PC-9 (cell line): ENCODE data around the gene PTPRT. TPM values are rescaled to one million over a fixed set of nuclear protein-coding genes. Genes with fewer than 3 reads are reported as not detected.

Experiments
- BruUV-seq: library from RNA; stranded (reverse); fragments of 400-500 nt; replicated peaks from 2 replicates; lab custom pipeline; 2021; lab: Mats Ljungman, UMichigan
- CTCF ChIA-PET: fragments of 300-600 bp; sonication (Branson Sonifier 250); formaldehyde crosslinking; loops from one replicate; lab custom pipeline; 2022; ENCODE audit warnings: antibody characterized with exemption; lab: Charles Lee
- POLR2A ChIA-PET: fragments of 300-600 bp; sonication (Branson Sonifier 250); formaldehyde crosslinking; loops from one replicate; lab custom pipeline; 2022; ENCODE audit warnings: antibody characterized with exemption; ENCODE audit not compliant: unreplicated experiment; lab: Charles Lee
- DNase-seq, 2 experiments: peaks; one replicate each; pipeline versions ENCODE4 v3.0.0 to v3.0.0-alpha.2; 2015 to 2022; ENCODE audit warnings: mixed read lengths in 1 of 2
- H2AFZ ChIP-seq: fragments of 200-600 bp; sonication (generic); 2 replicates; pipeline ENCODE4 v1.8.1; 2017; ENCODE audit warnings: antibody characterized with exemption
- H3F3A ChIP-seq: fragments of 200-600 bp; sonication (generic); 2 replicates; pipeline ENCODE4 v1.8.1; 2017; ENCODE audit warnings: antibody characterized with exemption, mild to moderate bottlenecking, low read depth; ENCODE audit not compliant: insufficient read depth
- H3K27ac ChIP-seq: fragments of 200-600 bp; sonication (generic); 2 replicates; pipeline ENCODE4 v1.6.1; 2016; ENCODE audit warnings: mixed run types
- H3K27me3 ChIP-seq: fragments of 200-600 bp; sonication (generic); 2 replicates; pipeline ENCODE4 v1.6.1; 2016; ENCODE audit warnings: low read depth, mixed run types; ENCODE audit not compliant: insufficient read depth
- H3K36me3 ChIP-seq: fragments of 200-600 bp; sonication (generic); 2 replicates; pipeline ENCODE4 v1.6.1; 2016; ENCODE audit warnings: low read depth, mixed run types
- H3K4me1 ChIP-seq: fragments of 200-600 bp; sonication (generic); replicated peaks from 2 replicates; pipeline ENCODE4 v1.6.1; 2016; ENCODE audit warnings: mixed run types; ENCODE audit not compliant: insufficient read depth
- H3K4me2 ChIP-seq: fragments of 200-600 bp; sonication (generic); 2 replicates; pipeline ENCODE4 v1.6.1; 2017; ENCODE audit warnings: mixed run types
- H3K4me3 ChIP-seq: fragments of 200-600 bp; sonication (generic); 2 replicates; pipeline ENCODE4 v1.6.1; 2016; ENCODE audit warnings: mixed run types
- H3K79me2 ChIP-seq: fragments of 200-600 bp; sonication (generic); 2 replicates; pipeline ENCODE4 v1.6.1; 2017; ENCODE audit warnings: low read depth, mixed run types
- H3K9me2 ChIP-seq: fragments of 200-600 bp; sonication (generic); 2 replicates; pipeline ENCODE4 v1.8.1; 2017; ENCODE audit warnings: mild to moderate bottlenecking; ENCODE audit not compliant: insufficient read depth
- H3K9me3 ChIP-seq: fragments of 200-600 bp; sonication (generic); 2 replicates; pipeline ENCODE4 v1.8.1; 2016; ENCODE audit warnings: low read depth; ENCODE audit not compliant: insufficient read depth
- H4K20me1 ChIP-seq: fragments of 200-600 bp; sonication (generic); 2 replicates; pipeline ENCODE4 v1.8.1; 2017; ENCODE audit not compliant: insufficient read depth
- EZH2 ChIP-seq: fragments of 200-600 bp; sonication (generic); IDR thresholded peaks from 2 replicates; pipeline ENCODE4 v1.8.0; 2017; ENCODE audit warnings: antibody characterized with exemption, low read depth
- intact Hi-C: fragments of 100-400 bp; cut with micrococcal nuclease; formaldehyde crosslinking; loops from one replicate; pipeline ENCODE4 v1.10.0; 2022; ENCODE audit not compliant: unreplicated experiment
- total RNA-seq: library from RNA; stranded (reverse); gene quantifications from 2 replicates; pipeline ENCODE4 v1.2.3, GENCODE V29; 2021
- TF ChIP-seq, protein P1 (sequence below): fragments of 200-600 bp; sonication (generic); conservative IDR thresholded peaks from 2 replicates; pipeline ENCODE4 v1.6.1; 2017; ENCODE audit warnings: mixed run types, antibody characterized with exemption, mild to moderate bottlenecking, moderate library complexity

The PTPRT gene
- total RNA-seq, 1 experiment from 2014 or later, result not detected

DNA sequence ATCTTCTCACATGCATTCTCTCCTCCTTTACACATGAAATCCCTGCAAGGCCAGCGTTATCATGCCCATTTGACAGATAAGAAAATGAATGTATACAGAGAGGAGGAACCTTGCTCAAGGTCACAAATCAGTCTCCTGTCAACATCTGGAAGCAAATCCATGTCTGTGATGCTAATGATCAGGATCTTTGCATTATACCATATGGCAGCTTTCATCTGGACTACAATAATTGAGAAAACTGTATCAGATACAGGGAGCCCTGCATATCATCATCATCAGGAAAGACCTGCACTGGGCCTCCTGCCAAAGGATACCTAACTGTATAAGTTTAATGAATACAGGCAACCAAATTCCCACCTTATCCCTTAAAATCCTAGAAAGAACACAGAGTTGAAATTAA lies 213.7 kb downstream of the PTPRT start:
- intact Hi-C loops, result no loop called here
- DNase-seq, result no peak
- no peaks in the 10 kb centered on the region for H3K9me2 ChIP-seq
- no peak overlapping the region for H3K27ac ChIP-seq
- H3F3A ChIP-seq, result no peaks in the 10 kb centered on the region
- no peaks in the 10 kb centered on the region for H3K79me2 ChIP-seq
- CTCF ChIA-PET, result no interaction called here
- H3K9me3 ChIP-seq, result no peaks in the 10 kb centered on the region
- H4K20me1 ChIP-seq, result no peaks in the 10 kb centered on the region
- POLR2A ChIA-PET, result no interaction called here
- H3K4me2 ChIP-seq, result no peak overlapping the region
- no peak overlapping the region for H2AFZ ChIP-seq
- no peaks in the 10 kb centered on the region for H3K36me3 ChIP-seq
- H3K4me3 ChIP-seq, result no peak overlapping the region
- no peaks in the 10 kb centered on the region for H3K4me1 ChIP-seq
- BruUV-seq, result no TSS peak
- TF ChIP-seq, protein P1, sequence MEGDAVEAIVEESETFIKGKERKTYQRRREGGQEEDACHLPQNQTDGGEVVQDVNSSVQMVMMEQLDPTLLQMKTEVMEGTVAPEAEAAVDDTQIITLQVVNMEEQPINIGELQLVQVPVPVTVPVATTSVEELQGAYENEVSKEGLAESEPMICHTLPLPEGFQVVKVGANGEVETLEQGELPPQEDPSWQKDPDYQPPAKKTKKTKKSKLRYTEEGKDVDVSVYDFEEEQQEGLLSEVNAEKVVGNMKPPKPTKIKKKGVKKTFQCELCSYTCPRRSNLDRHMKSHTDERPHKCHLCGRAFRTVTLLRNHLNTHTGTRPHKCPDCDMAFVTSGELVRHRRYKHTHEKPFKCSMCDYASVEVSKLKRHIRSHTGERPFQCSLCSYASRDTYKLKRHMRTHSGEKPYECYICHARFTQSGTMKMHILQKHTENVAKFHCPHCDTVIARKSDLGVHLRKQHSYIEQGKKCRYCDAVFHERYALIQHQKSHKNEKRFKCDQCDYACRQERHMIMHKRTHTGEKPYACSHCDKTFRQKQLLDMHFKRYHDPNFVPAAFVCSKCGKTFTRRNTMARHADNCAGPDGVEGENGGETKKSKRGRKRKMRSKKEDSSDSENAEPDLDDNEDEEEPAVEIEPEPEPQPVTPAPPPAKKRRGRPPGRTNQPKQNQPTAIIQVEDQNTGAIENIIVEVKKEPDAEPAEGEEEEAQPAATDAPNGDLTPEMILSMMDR, result no peak
- no peak for TF ChIP-seq EZH2
- peaks cover 40% of the 10 kb centered on the region for H3K27me3 ChIP-seq

DNA sequence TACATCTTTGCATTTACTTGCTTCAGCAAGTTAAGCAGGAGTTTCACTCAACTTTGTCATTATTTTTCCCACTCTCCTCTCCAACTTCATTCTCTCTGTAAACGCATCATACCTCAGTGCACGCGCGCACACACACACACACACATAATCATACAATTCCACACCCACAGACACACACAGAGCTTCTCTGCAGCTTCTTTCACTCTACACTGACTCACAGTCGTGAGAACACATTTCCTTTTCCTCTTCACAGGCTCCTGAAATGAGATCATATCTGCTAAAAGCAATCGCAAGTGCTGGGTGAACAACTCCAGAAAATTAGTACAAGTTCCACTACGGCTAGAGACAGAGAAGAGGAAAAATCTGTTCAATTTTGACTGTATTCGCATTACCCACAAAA lies 215.4 kb downstream of the PTPRT start:
- CTCF ChIA-PET, result no interaction called here
- Histone ChIP-seq H3K9me3 (no peaks in the 10 kb centered on the region), H3K4me2 (no peak overlapping the region), H3F3A (no peaks in the 10 kb centered on the region), H3K36me3 (no peaks in the 10 kb centered on the region), H3K9me2 (no peaks in the 10 kb centered on the region), H4K20me1 (no peaks in the 10 kb centered on the region), H3K79me2 (no peaks in the 10 kb centered on the region), H3K27me3 (peaks cover 39% of the 10 kb centered on the region), H3K27ac (no peak overlapping the region), H2AFZ (no peak overlapping the region), H3K4me3 (no peak overlapping the region), H3K4me1 (no peaks in the 10 kb centered on the region)
- POLR2A ChIA-PET, result no interaction called here
- TF ChIP-seq EZH2, result no peak
- TF ChIP-seq, protein P1, result no peak
- no peak for DNase-seq
- BruUV-seq, result no TSS peak
- intact Hi-C loops, result no loop called here

DNA sequence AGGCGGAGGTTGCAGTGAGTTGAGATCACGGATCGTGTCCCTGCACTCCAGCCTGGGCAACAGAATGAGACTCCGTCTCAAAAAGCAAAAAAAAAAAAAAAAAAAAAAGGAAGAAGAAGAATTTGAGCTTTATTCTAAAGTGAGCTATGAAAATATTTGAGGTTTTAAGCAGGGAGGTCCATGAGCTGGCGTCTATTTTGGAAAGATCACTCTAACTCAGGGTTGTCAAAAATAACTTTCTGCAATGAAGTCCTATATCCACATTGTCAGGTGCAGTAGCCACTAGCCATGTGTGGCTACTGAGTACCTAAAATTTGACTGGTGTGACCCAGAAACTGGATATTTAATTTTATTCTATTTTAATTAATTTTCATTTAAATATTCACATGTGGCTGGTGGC lies 217.1 kb downstream of the PTPRT start:
- Histone ChIP-seq H3K4me2 (no peak overlapping the region), H3K79me2 (no peaks in the 10 kb centered on the region), H3K9me3 (no peaks in the 10 kb centered on the region), H3K4me3 (no peak overlapping the region), H2AFZ (no peak overlapping the region), H3F3A (no peaks in the 10 kb centered on the region), H3K36me3 (no peaks in the 10 kb centered on the region), H3K4me1 (no peaks in the 10 kb centered on the region), H4K20me1 (no peaks in the 10 kb centered on the region), H3K27me3 (peaks cover 46% of the 10 kb centered on the region), H3K27ac (no peak overlapping the region), H3K9me2 (no peaks in the 10 kb centered on the region)
- no peak for DNase-seq
- TF ChIP-seq, protein P1, result no peak
- no peak for TF ChIP-seq EZH2
- BruUV-seq, result no TSS peak
- ChIA-PET CTCF (no interaction called here), POLR2A (no interaction called here)
- intact Hi-C loops, result no loop called here
